HepG2 (cell line): ENCODE results near the gene ST3GAL5. TPM values are rescaled to one million over a fixed set of nuclear protein-coding genes. Genes with fewer than 3 reads are reported as not detected.

Experiments used
- ATAC-seq: fragments of 200-7000 bp; cut with Tn5 transposase; 3 replicates; pipeline ENCODE4 v1.9.1; 2020; ENCODE audit warnings: mild to moderate bottlenecking, moderate library complexity
- BruUV-seq: library from RNA; stranded (reverse); fragments of 400-500 nt; replicated peaks from 2 replicates; lab custom pipeline; 2021; lab: Mats Ljungman, UMichigan
- CTCF ChIA-PET: fragments of 300-600 bp; formaldehyde crosslinking; extraction: SDS; loops from one replicate; lab custom pipeline; 2021; ENCODE audit warnings: low total read pairs, inconsistent platforms, low intra/inter-chr PET ratio; lab: Yijun Ruan, JAX
- POLR2A ChIA-PET: fragments of 350-600 bp; sonication (Branson Sonifier 250); formaldehyde crosslinking; loops from one replicate; lab custom pipeline; 2020; ENCODE audit warnings: antibody characterized with exemption, inconsistent platforms; lab: Yijun Ruan, JAX
- DNase-seq: peaks from one replicate; pipeline ENCODE4 v3.0.0-alpha.2; 2015; ENCODE audit warnings: low spot score
- FAIRE-seq: peaks from 3 replicates; lab custom pipeline; 2011; peaks lifted over from hg19 to GRCh38; lab: Jason Lieb, UNC
- H2AFZ ChIP-seq: one replicate; pipeline ENCODE4 v1.6.1; 2011; ENCODE audit warnings: low read length, inconsistent platforms
- H3K27ac ChIP-seq: fragments of 300-600 bp; 3 replicates; pipeline ENCODE4 v1.8.0; 2011; ENCODE audit warnings: mixed run types, mild to moderate bottlenecking, mixed read lengths, low read length, inconsistent platforms; ENCODE audit not compliant: insufficient read depth; ENCODE audit errors: extremely low read length
- H3K27me3 ChIP-seq, 2 experiments: fragments of 200-600 bp in 1 of 2; 2 replicates in 1 of 2; 3 replicates in 1 of 2; pipeline versions ENCODE4 v1.6.0 to v1.8.0; 2011; ENCODE audit warnings: low read length in 2 of 2, mild to moderate bottlenecking in 2 of 2, moderate library complexity in 2 of 2, inconsistent platforms in 1 of 2; ENCODE audit not compliant: insufficient read depth in 2 of 2, control insufficient read depth in 1 of 2
- H3K36me3 ChIP-seq, 2 experiments: fragments of 200-600 bp in 1 of 2; replicated peaks in 1 of 2; 2 replicates in 1 of 2; 3 replicates in 1 of 2; pipeline versions ENCODE4 v1.5.1 to v1.8.0; 2011; ENCODE audit warnings: low read length in 2 of 2, inconsistent platforms in 1 of 2; ENCODE audit not compliant: insufficient read depth in 2 of 2, control insufficient read depth in 1 of 2
- H3K4me1 ChIP-seq: 2 replicates; pipeline ENCODE4 v1.5.1; 2012; ENCODE audit warnings: low read length, inconsistent platforms; ENCODE audit not compliant: insufficient read depth
- H3K4me2 ChIP-seq: 2 replicates; pipeline ENCODE4 v1.6.0; 2011; ENCODE audit warnings: low read depth, low read length, inconsistent platforms
- H3K4me3 ChIP-seq, 3 experiments: fragments of 200-600 bp in 1 of 3; sonication (generic), shearing (Covaris generic) in 1 of 3; replicated peaks in 1 of 3; 2 replicates each; pipeline ENCODE4 v1.5.1; 2011 to 2016; ENCODE audit warnings: low read length in 3 of 3, inconsistent platforms in 2 of 3, low read depth in 2 of 3, mild to moderate bottlenecking in 2 of 3, control low read depth in 1 of 3, mixed read lengths in 1 of 3; ENCODE audit not compliant: insufficient read depth in 1 of 3
- H3K79me2 ChIP-seq: one replicate; pipeline ENCODE4 v1.6.1; 2011; ENCODE audit warnings: low read length, inconsistent platforms; ENCODE audit not compliant: insufficient read depth
- H3K9ac ChIP-seq: 2 replicates; pipeline ENCODE4 v1.6.0; 2011; ENCODE audit warnings: mild to moderate bottlenecking, low read depth, low read length, inconsistent platforms; ENCODE audit not compliant: insufficient read depth
- H3K9me3 ChIP-seq: 2 replicates; pipeline ENCODE4 v1.5.1; 2012; ENCODE audit warnings: mild to moderate bottlenecking, low read length
- H4K20me1 ChIP-seq: 2 replicates; pipeline ENCODE4 v1.6.0; 2011; ENCODE audit warnings: inconsistent platforms, mild to moderate bottlenecking, low read length, moderate library complexity; ENCODE audit not compliant: insufficient read depth
- ARNT2 ChIP-seq: sonication (generic); formaldehyde crosslinking; IDR thresholded peaks from 2 replicates; pipeline ENCODE4 v1.8.0; 2022; ENCODE audit warnings: mild to moderate bottlenecking, low read depth, missing genetic modification reagents, moderate library complexity
- ATF7 ChIP-seq, 2 experiments: fragments of 450-650 bp in 1 of 2; sonication (generic) in 1 of 2; formaldehyde crosslinking in 1 of 2; IDR thresholded peaks; 2 replicates each; pipeline versions ENCODE4 v1.4.0 to v1.6.1; 2016 to 2020; ENCODE audit warnings: antibody characterized with exemption in 1 of 2, mild to moderate bottlenecking in 1 of 2, missing genetic modification reagents in 1 of 2
- GABPA ChIP-seq, 2 experiments: IDR thresholded peaks; 2 replicates each; pipeline ENCODE4 v1.6.1; 2011 to 2016; ENCODE audit warnings: low read depth in 2 of 2, low read length in 1 of 2, missing biosample characterization in 1 of 2, missing genetic modification characterization in 1 of 2
- GABPB1 ChIP-seq: IDR thresholded peaks from 2 replicates; pipeline ENCODE4 v1.6.1; 2016; ENCODE audit warnings: mild to moderate bottlenecking, missing genetic modification reagents, moderate library complexity, missing compliant biosample characterization
- GRHL1 ChIP-seq: sonication (generic); formaldehyde crosslinking; conservative IDR thresholded peaks from 2 replicates; pipeline ENCODE4 v1.8.0; 2022; ENCODE audit warnings: missing genetic modification reagents
- HNRNPL ChIP-seq: fragments of 200-400 bp; formaldehyde crosslinking; IDR thresholded peaks from 2 replicates; pipeline ENCODE4 v1.6.1; 2017; ENCODE audit warnings: mild to moderate bottlenecking, low read depth, low read length
- RXRA ChIP-seq: sonication (generic); formaldehyde crosslinking; IDR thresholded peaks from 2 replicates; pipeline ENCODE4 v1.5.1; 2020; ENCODE audit warnings: missing genetic modification reagents
- SALL2 ChIP-seq: sonication (generic); formaldehyde crosslinking; IDR thresholded peaks from 2 replicates; pipeline ENCODE4 v1.8.1; 2023; ENCODE audit warnings: mild to moderate bottlenecking, missing genetic modification reagents, inconsistent platforms
- SRF ChIP-seq: IDR thresholded peaks from 2 replicates; pipeline ENCODE4 v1.6.1; 2011; ENCODE audit warnings: mild to moderate bottlenecking, low read depth, low read length, moderate library complexity
- TCF7 ChIP-seq: sonication (generic); IDR thresholded peaks from 2 replicates; pipeline ENCODE4 v1.6.1; 2016; ENCODE audit warnings: antibody characterized with exemption, low read depth
- YY1 ChIP-seq: IDR thresholded peaks from 2 replicates; pipeline ENCODE4 v1.6.1; 2011; ENCODE audit warnings: low read length, low read depth, moderate library complexity, mild to moderate bottlenecking; ENCODE audit not compliant: insufficient read depth, insufficient replicate concordance
- ZNF274 ChIP-seq: sonication (generic); formaldehyde crosslinking; IDR thresholded peaks from 2 replicates; pipeline ENCODE4 v1.5.1; 2020; ENCODE audit warnings: mild to moderate bottlenecking, missing genetic modification reagents
- ZNF275 ChIP-seq: sonication (generic); formaldehyde crosslinking; IDR thresholded peaks from 2 replicates; pipeline ENCODE4 v1.8.0; 2022; ENCODE audit warnings: missing genetic modification reagents, mild to moderate bottlenecking, inconsistent platforms, borderline replicate concordance
- ZNF337 ChIP-seq: sonication (generic); formaldehyde crosslinking; IDR thresholded peaks from 2 replicates; pipeline ENCODE4 v1.5.1; 2020; ENCODE audit warnings: missing genetic modification reagents, low read depth, mild to moderate bottlenecking, borderline replicate concordance
- ZNF605 ChIP-seq: sonication (generic); formaldehyde crosslinking; IDR thresholded peaks from 2 replicates; pipeline ENCODE4 v1.8.0; 2022; ENCODE audit warnings: mild to moderate bottlenecking, missing genetic modification reagents
- WGBS: methylation state at CpG from one replicate; pipeline ENCODE4 v1.1.6; 2017; ENCODE audit warnings: low lambda C conversion rate; 5-methylcytosine and 5-hydroxymethylcytosine counted together
- in situ Hi-C: cut with HindIII; loops from 2 replicates; pipeline ENCODE4 v1.10.0; 2017; ENCODE audit warnings: low pct_unique_long_range_greater_than_20kb; ENCODE audit not compliant: extremely low pct_ligation_motif_present
- intact Hi-C: fragments of 100-400 bp; cut with micrococcal nuclease; formaldehyde crosslinking; loops from one replicate; pipeline ENCODE4 v1.10.0; 2022; ENCODE audit not compliant: unreplicated experiment
- polyA plus RNA-seq, 8 experiments: library from polyadenylated mRNA; depleted of rRNA in 3 of 8; stranded (reverse) in 7 of 8; unstranded in 1 of 8; fragments of >200 nt; fragmentation: Illumina TruSeq in 4 of 8; extraction: Trizol in 4 of 8; gene quantifications; 2 replicates each; pipeline versions ENCODE4 v1.2.1 to v1.2.3, GENCODE V29; 2011 to 2016; ENCODE audit warnings: low read depth in 4 of 8, missing spikeins in 1 of 8, mixed read lengths in 1 of 8; ENCODE audit not compliant: insufficient read depth in 1 of 8
- total RNA-seq, 5 experiments: library from RNA; depleted of rRNA; stranded (reverse); fragments of >200 nt; fragmentation: Illumina TruSeq; extraction: Trizol; gene quantifications; 2 replicates each; pipeline ENCODE4 v1.2.3, GENCODE V29; 2016; ENCODE audit warnings: low read depth in 1 of 5

The ST3GAL5 gene
- total and polyA plus RNA-seq, 2 of the 13 experiments (the other 11 are each of a cell fraction or from before 2014, with no cell fraction given) = 1.3 to 2.0 TPM

GRCh38 chr2:85908506-85908905 lies 19.7 kb upstream of the ST3GAL5 start:
- H3K9ac ChIP-seq = no peak overlapping the region
- peak; percentile 8 for FAIRE-seq
- ATAC-seq = peak; percentile 23; the same call in 2 of the 3 replicates
- CTCF ChIA-PET = no interaction called here
- H2AFZ ChIP-seq = no peak overlapping the region
- intact Hi-C loops (no loop called here), in situ Hi-C loops (no loop called here)
- H3K27me3 ChIP-seq = peaks cover 0 to 3% of the 10 kb centered on the region in 2 experiments; a peak in 1 of 5 replicates
- peak; percentile 49 for DNase-seq
- POLR2A ChIA-PET = no interaction called here
- H3K9me3 ChIP-seq = no peaks in the 10 kb centered on the region
- H4K20me1 ChIP-seq = no peaks in the 10 kb centered on the region
- H3K36me3 ChIP-seq = no peaks in the 10 kb centered on the region
- H3K4me2 ChIP-seq = 0 out of 2 replicates have a peak overlapping the region, but pooled peaks have one; percentile 16
- WGBS = 0% methylated on average over 1 of the region's 1 CpG
- H3K4me1 ChIP-seq = peaks cover 33% of the 10 kb centered on the region
- no peaks in the 10 kb centered on the region for H3K79me2 ChIP-seq
- no peak overlapping the region for H3K4me3 ChIP-seq
- H3K27ac ChIP-seq = no peak overlapping the region
- no TSS peak for BruUV-seq
- no peak for TF ChIP-seq ARNT2 (CRISPR knock-in tag)
- TF ChIP-seq SRF = no peak
- no peak for TF ChIP-seq GABPA (IDR thresholded peaks at IDR 0.05; ENCODE audit: low read depth, low read length)
- no peak for TF ChIP-seq GABPA (CRISPR knock-in tag; IDR thresholded peaks at IDR 0.05; ENCODE audit: low read depth)
- no peak for TF ChIP-seq ZNF275 (CRISPR knock-in tag)
- no peak for TF ChIP-seq HNRNPL
- no peak for TF ChIP-seq ATF7 (IDR thresholded peaks at IDR 0.05)
- no peak for TF ChIP-seq ATF7 (CRISPR knock-in tag; IDR thresholded peaks at IDR 0.05)
- no peak for TF ChIP-seq SALL2 (CRISPR knock-in tag)
- TF ChIP-seq RXRA (CRISPR knock-in tag) = peak; percentile 33; the same call in 1 of the 2 replicates
- TF ChIP-seq GABPB1 (CRISPR knock-in tag) = no peak
- no peak for TF ChIP-seq ZNF337 (CRISPR knock-in tag)
- no peak for TF ChIP-seq ZNF605 (CRISPR knock-in tag)
- no peak for TF ChIP-seq GRHL1 (CRISPR knock-in tag)
- no peak for TF ChIP-seq ZNF274 (CRISPR knock-in tag)
- no peak for TF ChIP-seq YY1
- TF ChIP-seq TCF7 = peak; percentile 86
